ENCODE results near the gene CHRNA4.

CHRNA4 gene

DNA sequence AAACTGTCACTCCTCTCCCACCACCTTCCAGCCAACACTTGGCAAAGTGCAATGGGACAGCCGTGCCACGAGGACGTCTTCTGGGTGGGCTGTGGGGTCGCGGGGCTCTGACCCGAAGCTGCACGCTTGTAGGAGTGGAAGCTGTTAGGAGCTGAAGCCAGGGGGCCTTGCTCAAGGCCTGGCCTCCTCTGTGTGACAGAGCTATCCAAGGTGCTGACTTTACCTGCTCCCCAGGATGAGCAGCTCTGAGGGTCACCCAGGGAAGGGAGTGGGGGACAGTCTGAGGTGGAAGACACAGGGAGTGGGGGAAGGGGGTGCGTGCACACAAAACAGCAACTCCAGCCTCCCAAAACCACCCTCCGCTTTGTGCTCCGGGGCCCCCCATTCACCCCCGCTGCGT lies 17.5 kb upstream of the CHRNA4 start:
- Histone ChIP-seq H3K4me3 (ENCODE audit: insufficient read depth, low read depth, low read length) (no peak overlapping the region), H3K36me3 (ENCODE audit: control insufficient read depth, insufficient read depth, low read length) (no peaks in the 10 kb centered on the region)
- 73 to 82% methylated on average over 12 of the region's 12 CpGs for WGBS, 2 experiments

DNA sequence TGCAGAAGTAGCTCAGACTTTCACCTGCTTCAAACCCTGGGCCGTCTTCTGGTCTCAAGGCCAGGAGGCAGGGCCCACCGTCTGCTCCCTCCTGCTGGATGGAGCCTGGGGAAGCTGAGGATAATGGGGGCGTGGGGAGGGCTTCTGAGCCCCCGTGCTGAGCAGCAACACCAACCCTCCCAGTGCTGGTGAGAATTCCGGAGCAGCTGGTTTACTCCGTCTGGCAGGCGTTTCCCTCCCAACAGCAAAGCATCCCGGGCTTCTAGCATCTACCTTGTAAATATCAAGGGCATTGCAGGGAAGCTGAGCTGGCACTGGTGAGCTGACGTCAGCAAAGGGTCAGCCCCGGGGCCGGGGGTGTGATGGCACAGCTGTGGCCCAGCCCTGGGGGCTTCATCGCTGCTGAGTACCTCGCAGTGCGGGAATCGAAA lies 16.8 kb upstream of the CHRNA4 start:
- WGBS, 2 experiments, result 49 to 50% methylated on average over 15 of the region's 15 CpGs
- peaks cover 10% of the 10 kb centered on the region for H3K27me3 ChIP-seq (ENCODE audit: control insufficient read depth, insufficient read depth, low read length, poor library complexity, severe bottlenecking)
- H3K4me3 ChIP-seq (ENCODE audit: insufficient read depth, low read depth, low read length), result no peak overlapping the region
- peaks cover 14% of the 10 kb centered on the region for H3K4me1 ChIP-seq (ENCODE audit: control insufficient read depth, insufficient read depth, low read length)
- no peaks in the 10 kb centered on the region for H3K9me3 ChIP-seq (ENCODE audit: control insufficient read depth, low read length)
- no peaks in the 10 kb centered on the region for H3K36me3 ChIP-seq (ENCODE audit: control insufficient read depth, insufficient read depth, low read length)
- peak overlapping the region; percentile 9 for H3K27ac ChIP-seq (ENCODE audit: insufficient read depth, low read depth, low read length, poor library complexity, severe bottlenecking)

More for the DNA sequence above, 17.5 kb upstream of the CHRNA4 start:
- H3K27me3 ChIP-seq (ENCODE audit: control insufficient read depth, insufficient read depth, low read length, poor library complexity, severe bottlenecking), result peaks cover 10% of the 10 kb centered on the region
- peaks cover 14% of the 10 kb centered on the region for H3K4me1 ChIP-seq (ENCODE audit: control insufficient read depth, insufficient read depth, low read length)
- H3K9me3 ChIP-seq (ENCODE audit: control insufficient read depth, low read length), result no peaks in the 10 kb centered on the region
- no peak overlapping the region for H3K27ac ChIP-seq (ENCODE audit: insufficient read depth, low read depth, low read length, poor library complexity, severe bottlenecking)

DNA sequence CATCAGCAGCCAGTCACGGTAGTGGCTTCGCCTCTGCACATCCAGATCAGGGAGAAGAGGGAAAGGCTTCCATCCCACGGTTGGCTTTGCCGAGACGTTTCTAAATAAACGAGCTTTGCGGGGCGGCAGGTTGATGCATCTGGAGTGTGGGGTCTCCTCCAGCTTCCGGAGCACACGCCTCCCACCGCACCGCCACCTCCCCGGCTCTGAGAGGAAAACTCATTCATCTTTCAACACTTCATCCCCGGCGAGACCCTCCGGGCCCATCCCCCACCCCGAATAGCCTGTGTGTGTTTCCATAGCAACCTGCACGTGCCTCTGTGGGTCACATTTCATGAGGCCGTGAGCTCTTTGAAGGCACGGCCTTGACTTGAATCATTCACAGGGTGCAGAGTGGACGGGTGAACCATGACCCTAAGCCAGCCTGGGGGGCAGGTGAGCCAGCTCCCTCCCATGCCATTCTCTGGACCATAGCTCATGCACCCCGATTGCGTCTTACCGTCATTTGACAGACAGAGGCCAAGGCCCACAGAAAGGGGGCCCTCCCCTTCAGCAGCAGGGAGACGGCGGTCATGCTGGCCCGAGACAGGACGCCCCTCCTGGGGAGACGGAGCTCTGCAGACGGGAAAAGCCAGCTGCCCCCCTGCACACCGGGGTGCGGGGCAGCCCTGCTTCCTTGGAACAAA lies 16.2 kb upstream of the CHRNA4 start:
- Histone ChIP-seq H3K36me3 (ENCODE audit: control insufficient read depth, insufficient read depth, low read length) (no peaks in the 10 kb centered on the region), H3K9me3 (ENCODE audit: control insufficient read depth, low read length) (no peaks in the 10 kb centered on the region), H3K27me3 (ENCODE audit: control insufficient read depth, insufficient read depth, low read length, poor library complexity, severe bottlenecking) (peaks cover 10% of the 10 kb centered on the region), H3K4me1 (ENCODE audit: control insufficient read depth, insufficient read depth, low read length) (peaks cover 14% of the 10 kb centered on the region), H3K27ac (ENCODE audit: insufficient read depth, low read depth, low read length, poor library complexity, severe bottlenecking) (peak overlapping the region; percentile 9), H3K4me3 (ENCODE audit: insufficient read depth, low read depth, low read length) (no peak overlapping the region)
- WGBS, 2 experiments, result 12% methylated on average over 32 of the region's 32 CpGs

DNA sequence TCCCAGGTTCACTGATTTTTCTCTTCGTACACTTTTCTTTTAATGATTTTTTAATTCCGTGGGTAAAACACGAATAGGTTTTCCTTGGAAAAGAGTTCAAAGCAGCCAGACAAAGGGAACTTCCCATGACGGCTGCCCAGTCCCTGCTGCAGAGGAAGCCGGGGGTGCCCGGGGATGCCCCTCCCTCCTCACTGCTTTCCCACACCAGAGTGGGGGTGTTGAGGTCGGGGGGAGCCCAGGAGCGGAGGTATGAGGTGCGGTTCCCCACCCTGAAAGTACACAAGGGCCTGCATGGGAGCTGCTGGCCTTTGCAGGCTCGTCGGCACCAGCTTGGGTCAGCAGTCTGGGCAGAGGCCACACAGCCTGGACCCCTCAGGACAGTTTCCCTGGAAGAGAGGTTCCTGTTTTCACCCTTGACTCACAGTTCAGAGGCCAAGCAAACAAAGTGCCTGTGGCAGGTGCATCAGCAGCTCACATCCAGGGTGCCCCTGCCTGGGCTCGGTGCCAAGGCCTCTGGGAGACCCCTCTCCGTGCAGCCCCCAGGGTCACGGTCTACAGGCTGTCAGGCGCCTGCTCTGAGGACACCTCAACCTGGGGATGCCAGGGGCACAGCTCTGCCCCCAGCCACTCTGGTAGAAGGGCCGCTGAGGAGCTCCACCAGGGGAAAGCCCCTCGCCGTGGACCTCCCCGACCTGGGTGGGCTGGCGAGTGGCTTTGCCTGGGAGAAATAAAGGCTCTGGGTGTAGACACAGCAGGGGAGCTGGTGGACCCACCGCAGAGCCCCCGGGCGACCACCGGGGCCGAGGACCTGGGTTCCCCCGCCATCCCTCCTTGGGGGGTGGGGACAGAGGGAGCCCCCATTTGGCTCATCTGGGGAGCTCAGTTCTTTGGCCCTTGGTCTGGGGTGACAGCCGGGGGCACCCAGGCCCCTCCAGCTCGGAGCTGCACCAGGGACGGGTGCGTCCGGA lies 15.4 kb upstream of the CHRNA4 start:
- H3K4me1 ChIP-seq (ENCODE audit: control insufficient read depth, insufficient read depth, low read length), result peaks cover 14% of the 10 kb centered on the region
- H3K27ac ChIP-seq (ENCODE audit: insufficient read depth, low read depth, low read length, poor library complexity, severe bottlenecking), result no peak overlapping the region
- H3K36me3 ChIP-seq (ENCODE audit: control insufficient read depth, insufficient read depth, low read length), result no peaks in the 10 kb centered on the region
- H3K9me3 ChIP-seq (ENCODE audit: control insufficient read depth, low read length), result no peaks in the 10 kb centered on the region
- 79 to 81% methylated on average over 31 of the region's 31 CpGs for WGBS, 2 experiments
- peaks cover 10% of the 10 kb centered on the region for H3K27me3 ChIP-seq (ENCODE audit: control insufficient read depth, insufficient read depth, low read length, poor library complexity, severe bottlenecking)
- no peak overlapping the region for H3K4me3 ChIP-seq (ENCODE audit: insufficient read depth, low read depth, low read length)

GRCh38 chr20:63375438-63375837 lies 14.3 kb upstream of the CHRNA4 start:
- Histone ChIP-seq H3K9me3 (ENCODE audit: control insufficient read depth, low read length) (no peaks in the 10 kb centered on the region), H3K27me3 (ENCODE audit: control insufficient read depth, insufficient read depth, low read length, poor library complexity, severe bottlenecking) (peaks cover 10% of the 10 kb centered on the region), H3K4me3 (ENCODE audit: insufficient read depth, low read depth, low read length) (no peak overlapping the region), H3K36me3 (ENCODE audit: control insufficient read depth, insufficient read depth, low read length) (no peaks in the 10 kb centered on the region), H3K4me1 (ENCODE audit: control insufficient read depth, insufficient read depth, low read length) (peaks cover 14% of the 10 kb centered on the region), H3K27ac (ENCODE audit: insufficient read depth, low read depth, low read length, poor library complexity, severe bottlenecking) (no peak overlapping the region)
- 91 to 93% methylated on average over 3 of the region's 3 CpGs for WGBS, 2 experiments

- Histone ChIP-seq H3K27me3 (ENCODE audit: control insufficient read depth, insufficient read depth, low read length, poor library complexity, severe bottlenecking) (peaks cover 10% of the 10 kb centered on the region), H3K9me3 (ENCODE audit: control insufficient read depth, low read length) (no peaks in the 10 kb centered on the region), H3K36me3 (ENCODE audit: control insufficient read depth, insufficient read depth, low read length) (no peaks in the 10 kb centered on the region), H3K4me1 (ENCODE audit: control insufficient read depth, insufficient read depth, low read length) (peaks cover 14% of the 10 kb centered on the region), H3K27ac (ENCODE audit: insufficient read depth, low read depth, low read length, poor library complexity, severe bottlenecking) (no peak overlapping the region), H3K4me3 (ENCODE audit: insufficient read depth, low read depth, low read length) (no peak overlapping the region)
- WGBS, 2 experiments, result 85 to 90% methylated on average over 12 of the region's 12 CpGs
These were observed 13.4 kb upstream of the CHRNA4 start for GRCh38 chr20:63374504-63374903.

DNA sequence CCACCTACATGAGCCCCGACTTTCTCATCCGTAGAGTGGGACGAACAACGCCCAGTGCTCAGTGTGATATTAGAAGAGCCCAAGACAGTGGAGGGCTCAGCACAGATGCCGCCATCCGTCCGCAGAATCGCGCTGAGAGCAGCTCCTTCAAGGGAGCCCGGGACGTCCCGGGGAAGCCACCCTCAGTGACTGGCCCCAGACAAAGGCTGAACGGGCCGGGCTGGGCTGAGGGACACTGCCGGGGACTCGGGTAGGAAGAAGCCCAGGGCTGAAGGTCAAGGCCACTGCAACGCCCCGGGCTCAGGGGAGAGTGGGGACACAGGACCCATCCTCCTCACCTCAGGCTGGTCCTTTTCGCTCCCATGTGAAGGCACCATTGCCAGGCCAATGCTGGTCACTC lies 12.8 kb upstream of the CHRNA4 start:
- H3K27me3 ChIP-seq (ENCODE audit: control insufficient read depth, insufficient read depth, low read length, poor library complexity, severe bottlenecking), result peaks cover 10% of the 10 kb centered on the region

DNA sequence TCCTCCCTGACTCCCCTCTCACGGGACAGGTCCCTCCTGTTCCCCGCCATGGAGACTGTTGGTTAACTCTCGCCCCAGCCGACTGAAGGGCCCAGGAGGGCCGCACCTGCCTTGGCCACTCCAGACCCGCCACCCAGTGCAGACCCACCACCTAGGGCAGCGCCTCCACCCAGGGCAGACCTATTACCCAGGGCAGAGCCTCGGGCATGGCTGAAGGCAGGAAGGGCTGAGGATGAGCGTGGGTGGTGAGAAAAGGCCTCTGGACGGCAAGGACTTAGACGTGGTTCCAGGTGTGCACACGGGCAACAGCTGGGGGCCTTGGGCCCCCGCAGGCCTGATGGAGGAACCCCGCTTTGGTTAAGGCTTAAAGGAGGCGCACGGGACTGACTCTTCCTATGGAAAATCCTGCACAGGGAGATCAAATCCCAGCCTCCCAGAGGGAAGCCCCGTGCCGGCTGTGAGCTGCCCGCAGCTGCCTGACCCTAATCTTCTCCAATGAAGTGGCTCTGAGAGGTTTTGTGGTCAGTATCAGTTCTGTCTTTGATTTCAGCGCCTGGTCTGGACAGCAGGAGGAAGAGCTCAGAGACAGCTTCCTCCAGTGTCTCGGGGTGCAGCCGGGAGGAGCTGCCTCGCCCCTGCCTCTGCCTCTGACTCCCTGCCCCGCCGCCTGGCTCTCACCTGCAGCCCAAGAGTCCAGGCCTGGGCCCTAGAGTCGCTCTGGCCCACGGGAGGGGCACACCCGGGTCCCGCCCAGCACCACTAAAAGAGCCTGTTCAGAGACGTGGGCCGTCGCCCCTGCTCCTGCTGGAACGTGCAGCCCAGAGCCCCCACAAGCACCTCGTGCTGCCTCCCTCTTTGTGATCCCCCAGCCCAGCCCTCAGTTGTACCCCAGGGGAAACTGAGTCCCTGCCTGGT lies 12.1 kb upstream of the CHRNA4 start:
- H3K27me3 ChIP-seq (ENCODE audit: control insufficient read depth, insufficient read depth, low read length, poor library complexity, severe bottlenecking), result peaks cover 7% of the 10 kb centered on the region
- no peaks in the 10 kb centered on the region for H3K36me3 ChIP-seq (ENCODE audit: control insufficient read depth, insufficient read depth, low read length)
- 89 to 90% methylated on average over 34 of the region's 34 CpGs for WGBS, 2 experiments
- H3K4me1 ChIP-seq (ENCODE audit: control insufficient read depth, insufficient read depth, low read length), result peaks cover 10% of the 10 kb centered on the region
- H3K4me3 ChIP-seq (ENCODE audit: insufficient read depth, low read depth, low read length), result no peak overlapping the region
- H3K27ac ChIP-seq (ENCODE audit: insufficient read depth, low read depth, low read length, poor library complexity, severe bottlenecking), result no peak overlapping the region
- H3K9me3 ChIP-seq (ENCODE audit: control insufficient read depth, low read length), result no peaks in the 10 kb centered on the region

More for the DNA sequence above, 12.8 kb upstream of the CHRNA4 start:
- Histone ChIP-seq H3K27ac (ENCODE audit: insufficient read depth, low read depth, low read length, poor library complexity, severe bottlenecking) (no peak overlapping the region), H3K36me3 (ENCODE audit: control insufficient read depth, insufficient read depth, low read length) (no peaks in the 10 kb centered on the region), H3K4me3 (ENCODE audit: insufficient read depth, low read depth, low read length) (no peak overlapping the region), H3K4me1 (ENCODE audit: control insufficient read depth, insufficient read depth, low read length) (peaks cover 14% of the 10 kb centered on the region), H3K9me3 (ENCODE audit: control insufficient read depth, low read length) (no peaks in the 10 kb centered on the region)
- WGBS, 2 experiments, result 87 to 92% methylated on average over 19 of the region's 19 CpGs

DNA sequence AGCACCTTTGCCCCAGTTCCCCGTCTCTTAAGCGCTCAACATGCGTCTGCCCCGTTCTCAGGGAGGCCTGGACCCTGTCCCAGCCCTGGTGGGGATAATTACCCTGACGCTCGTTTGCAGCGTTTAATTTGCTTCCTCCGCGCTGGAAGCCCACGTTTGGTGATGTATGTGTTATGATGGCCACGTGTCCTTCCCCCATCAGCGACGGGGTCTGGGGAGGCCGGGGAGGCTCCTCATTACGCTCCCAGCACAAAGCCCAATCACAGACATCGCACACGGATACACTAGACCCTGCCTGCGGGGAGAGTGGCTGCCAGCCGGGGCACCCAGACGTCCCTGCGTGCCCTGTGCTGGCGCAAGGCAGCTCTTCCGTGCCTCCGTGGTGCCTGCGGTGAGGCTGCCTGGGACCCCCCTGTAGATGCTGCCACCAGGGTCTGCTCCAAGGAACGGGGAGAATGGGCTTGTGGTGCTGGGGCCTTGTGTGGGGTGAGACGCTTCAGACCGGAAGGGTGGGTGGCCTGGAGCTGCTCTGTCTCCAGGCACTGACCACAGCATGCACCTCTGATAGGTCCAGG lies 10.2 kb upstream of the CHRNA4 start:
- 92 to 93% methylated on average over 28 of the region's 28 CpGs for WGBS, 2 experiments
- peaks cover 14% of the 10 kb centered on the region for H3K4me1 ChIP-seq (ENCODE audit: control insufficient read depth, insufficient read depth, low read length)
- no peak overlapping the region for H3K27ac ChIP-seq (ENCODE audit: insufficient read depth, low read depth, low read length, poor library complexity, severe bottlenecking)
- no peaks in the 10 kb centered on the region for H3K27me3 ChIP-seq (ENCODE audit: control insufficient read depth, insufficient read depth, low read length, poor library complexity, severe bottlenecking)
- H3K9me3 ChIP-seq (ENCODE audit: control insufficient read depth, low read length), result no peaks in the 10 kb centered on the region
- no peak overlapping the region for H3K4me3 ChIP-seq (ENCODE audit: insufficient read depth, low read depth, low read length)
- no peaks in the 10 kb centered on the region for H3K36me3 ChIP-seq (ENCODE audit: control insufficient read depth, insufficient read depth, low read length)

Measured in ectodermal cell (in vitro differentiated cells).